ENCODE data around the gene HNRNPA1. TPM values are rescaled to one million over a fixed set of nuclear protein-coding genes. Genes with fewer than 3 reads are reported as not detected.

The HNRNPA1 gene
- total RNA-seq, 1 experiment from 2014 or later = 2,589 TPM

DNA sequence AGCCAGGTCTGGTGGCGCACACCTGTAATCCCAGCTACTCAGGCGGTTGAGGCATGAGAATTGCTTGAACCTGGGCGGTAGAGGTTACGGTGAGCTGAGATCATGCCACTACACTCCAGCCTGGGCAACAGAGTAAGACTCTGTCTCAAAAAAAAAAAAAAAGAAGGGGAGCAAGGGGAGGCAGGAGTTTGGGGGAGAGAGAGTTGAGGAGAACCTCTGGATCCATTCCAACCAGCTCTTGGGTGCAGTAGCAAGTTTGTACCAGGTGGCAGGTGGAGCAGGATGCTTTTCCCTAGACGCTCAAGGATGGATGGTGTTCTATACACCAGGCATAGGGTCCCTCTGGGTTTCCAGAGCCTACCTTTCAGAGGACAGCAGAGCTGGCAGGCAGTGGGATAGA, 18.4 kb downstream of the HNRNPA1 start:
- ChIA-PET POLR2A (interaction anchor here (0.6 to 1.1 kb wide), 3 partner anchors 27 to 614 kb away, joined by 3 to 6 read pairs (median 3); no protein-coding TSS in a partner anchor), CTCF (interaction anchor here (0.9 to 4.6 kb wide), 15 partner anchors 9 to 100 kb away, joined by 3 to 53 read pairs (median 4); partner anchors contain the start of gene COPZ1)
- H3K36me3 Mint-ChIP-seq = no peaks in the 10 kb centered on the region
- TF ChIP-seq TP53 (CRISPR knock-in tag; IDR thresholded peaks at IDR 0.05) (no peak), RELA (CRISPR knock-in tag; IDR thresholded peaks at IDR 0.05; ENCODE audit: borderline replicate concordance) (no peak), ETV6 (CRISPR knock-in tag; IDR thresholded peaks at IDR 0.05) (no peak), NR1H2 (CRISPR knock-in tag; IDR thresholded peaks at IDR 0.05) (no peak), MXD4 (CRISPR knock-in tag; IDR thresholded peaks at IDR 0.05; ENCODE audit: borderline replicate concordance) (no peak), ATF3 (CRISPR knock-in tag; conservative IDR thresholded peaks at IDR 0.05) (no peak)
- TF ChIP-seq, protein P1, sequence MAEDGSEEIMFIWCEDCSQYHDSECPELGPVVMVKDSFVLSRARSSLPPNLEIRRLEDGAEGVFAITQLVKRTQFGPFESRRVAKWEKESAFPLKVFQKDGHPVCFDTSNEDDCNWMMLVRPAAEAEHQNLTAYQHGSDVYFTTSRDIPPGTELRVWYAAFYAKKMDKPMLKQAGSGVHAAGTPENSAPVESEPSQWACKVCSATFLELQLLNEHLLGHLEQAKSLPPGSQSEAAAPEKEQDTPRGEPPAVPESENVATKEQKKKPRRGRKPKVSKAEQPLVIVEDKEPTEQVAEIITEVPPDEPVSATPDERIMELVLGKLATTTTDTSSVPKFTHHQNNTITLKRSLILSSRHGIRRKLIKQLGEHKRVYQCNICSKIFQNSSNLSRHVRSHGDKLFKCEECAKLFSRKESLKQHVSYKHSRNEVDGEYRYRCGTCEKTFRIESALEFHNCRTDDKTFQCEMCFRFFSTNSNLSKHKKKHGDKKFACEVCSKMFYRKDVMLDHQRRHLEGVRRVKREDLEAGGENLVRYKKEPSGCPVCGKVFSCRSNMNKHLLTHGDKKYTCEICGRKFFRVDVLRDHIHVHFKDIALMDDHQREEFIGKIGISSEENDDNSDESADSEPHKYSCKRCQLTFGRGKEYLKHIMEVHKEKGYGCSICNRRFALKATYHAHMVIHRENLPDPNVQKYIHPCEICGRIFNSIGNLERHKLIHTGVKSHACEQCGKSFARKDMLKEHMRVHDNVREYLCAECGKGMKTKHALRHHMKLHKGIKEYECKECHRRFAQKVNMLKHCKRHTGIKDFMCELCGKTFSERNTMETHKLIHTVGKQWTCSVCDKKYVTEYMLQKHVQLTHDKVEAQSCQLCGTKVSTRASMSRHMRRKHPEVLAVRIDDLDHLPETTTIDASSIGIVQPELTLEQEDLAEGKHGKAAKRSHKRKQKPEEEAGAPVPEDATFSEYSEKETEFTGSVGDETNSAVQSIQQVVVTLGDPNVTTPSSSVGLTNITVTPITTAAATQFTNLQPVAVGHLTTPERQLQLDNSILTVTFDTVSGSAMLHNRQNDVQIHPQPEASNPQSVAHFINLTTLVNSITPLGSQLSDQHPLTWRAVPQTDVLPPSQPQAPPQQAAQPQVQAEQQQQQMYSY (CRISPR knock-in tag; IDR thresholded peaks at IDR 0.05) = no peak
- TF ChIP-seq, protein P2, sequence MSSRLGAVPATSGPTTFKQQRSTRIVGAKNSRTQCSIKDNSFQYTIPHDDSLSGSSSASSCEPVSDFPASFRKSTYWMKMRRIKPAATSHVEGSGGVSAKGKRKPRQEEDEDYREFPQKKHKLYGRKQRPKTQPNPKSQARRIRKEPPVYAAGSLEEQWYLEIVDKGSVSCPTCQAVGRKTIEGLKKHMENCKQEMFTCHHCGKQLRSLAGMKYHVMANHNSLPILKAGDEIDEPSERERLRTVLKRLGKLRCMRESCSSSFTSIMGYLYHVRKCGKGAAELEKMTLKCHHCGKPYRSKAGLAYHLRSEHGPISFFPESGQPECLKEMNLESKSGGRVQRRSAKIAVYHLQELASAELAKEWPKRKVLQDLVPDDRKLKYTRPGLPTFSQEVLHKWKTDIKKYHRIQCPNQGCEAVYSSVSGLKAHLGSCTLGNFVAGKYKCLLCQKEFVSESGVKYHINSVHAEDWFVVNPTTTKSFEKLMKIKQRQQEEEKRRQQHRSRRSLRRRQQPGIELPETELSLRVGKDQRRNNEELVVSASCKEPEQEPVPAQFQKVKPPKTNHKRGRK (CRISPR knock-in tag; IDR thresholded peaks at IDR 0.05; ENCODE audit: borderline replicate concordance) = no peak
- DNase-seq (ENCODE audit: low spot score) (no peak), ATAC-seq (no peak)
- peaks cover 15% of the 10 kb centered on the region for H3K27me3 Mint-ChIP-seq (ENCODE audit: low read depth)
- H3K9me3 Mint-ChIP-seq = no peaks in the 10 kb centered on the region
- H3K27ac Mint-ChIP-seq = no peak overlapping the region
- peaks cover 44% of the 10 kb centered on the region for H3K4me1 Mint-ChIP-seq
- no peak overlapping the region for H3K4me3 Mint-ChIP-seq

GRCh38 chr12:54299515-54300224, 19.1 kb downstream of the HNRNPA1 start:
- ATAC-seq = no peak
- POLR2A ChIA-PET = interaction anchor here (0.6 to 2.7 kb wide), 4 partner anchors 10 to 1863 kb away, joined by 3 to 14 read pairs (median 8); partner anchors contain the start of genes CBX5 and HNRNPA1
- TF ChIP-seq ZNF396 (CRISPR knock-in tag; IDR thresholded peaks at IDR 0.05; ENCODE audit: borderline replicate concordance) = no peak
- no peak for TF ChIP-seq CREB1 (CRISPR knock-in tag; IDR thresholded peaks at IDR 0.05)
- TF ChIP-seq, protein P1 (CRISPR knock-in tag; IDR thresholded peaks at IDR 0.05) = no peak
- no peak for TF ChIP-seq MLX (CRISPR knock-in tag; IDR thresholded peaks at IDR 0.05)
- TF ChIP-seq TEAD4 (CRISPR knock-in tag; IDR thresholded peaks at IDR 0.05) = no peak
- TF ChIP-seq ZMAT4 (CRISPR knock-in tag; IDR thresholded peaks at IDR 0.05) = no peak
- no peak for TF ChIP-seq USF2 (CRISPR knock-in tag; IDR thresholded peaks at IDR 0.05)
- TF ChIP-seq PRRX2 (CRISPR knock-in tag; IDR thresholded peaks at IDR 0.05) = no peak
- no peak for TF ChIP-seq ATF3 (CRISPR knock-in tag; conservative IDR thresholded peaks at IDR 0.05)
- TF ChIP-seq CREM (CRISPR knock-in tag; IDR thresholded peaks at IDR 0.05) = no peak
- TF ChIP-seq GABPB1 (CRISPR knock-in tag; IDR thresholded peaks at IDR 0.05) = no peak
- TF ChIP-seq ZNF317 (CRISPR knock-in tag; IDR thresholded peaks at IDR 0.05; ENCODE audit: borderline replicate concordance, low read depth) = no peak
- no peak for TF ChIP-seq TP53 (CRISPR knock-in tag; IDR thresholded peaks at IDR 0.05)
- no peak for TF ChIP-seq KAT7 (CRISPR knock-in tag; IDR thresholded peaks at IDR 0.05; ENCODE audit: borderline replicate concordance)
- TF ChIP-seq GRHL2 (CRISPR knock-in tag; IDR thresholded peaks at IDR 0.05; ENCODE audit: insufficient replicate concordance, severe bottlenecking) = no peak
- TF ChIP-seq NFE2L1 (CRISPR knock-in tag; IDR thresholded peaks at IDR 0.05) = no peak
- TF ChIP-seq ETV6 (CRISPR knock-in tag; IDR thresholded peaks at IDR 0.05) = no peak
- TF ChIP-seq NR1H2 (CRISPR knock-in tag; IDR thresholded peaks at IDR 0.05) = no peak

More at GRCh38 chr12:54299515-54300224, 19.1 kb downstream of the HNRNPA1 start:
- H3K9me3 Mint-ChIP-seq = no peaks in the 10 kb centered on the region
- peaks cover 52% of the 10 kb centered on the region for H3K4me1 Mint-ChIP-seq
- H3K4me3 Mint-ChIP-seq = peak overlapping the region; percentile 68
- H3K27me3 Mint-ChIP-seq (ENCODE audit: low read depth) = peaks cover 15% of the 10 kb centered on the region
- no peaks in the 10 kb centered on the region for H3K36me3 Mint-ChIP-seq
- H3K27ac Mint-ChIP-seq = no peak overlapping the region
- no peak for DNase-seq (ENCODE audit: low spot score)
- CTCF ChIA-PET = interaction anchor here (1.1 to 4.6 kb wide), 18 partner anchors 10 to 100 kb away, joined by 3 to 53 read pairs (median 5); partner anchors contain the start of gene COPZ1

All from WTC11 (cell line).